Measurements from ENCODE around the gene PXDC1. TPM values are rescaled to one million over a fixed set of nuclear protein-coding genes. Genes with fewer than 3 reads are reported as not detected.

The PXDC1 gene
- polyA plus RNA-seq, 1 donor from 2014 or later, result 9.5 TPM

GRCh38 chr6:3712827-3713665 lies 38.5 kb downstream of the PXDC1 start:
- no peaks in the 10 kb centered on the region for H3K4me1 Mint-ChIP-seq
- peaks cover 0 to 3% (median 2%) of the 10 kb centered on the region in 3 donors for H3K9me3 Mint-ChIP-seq
- no peaks in the 10 kb centered on the region for H3K27me3 Mint-ChIP-seq
- no peak overlapping the region for H3K27ac Mint-ChIP-seq
- H3K4me3 Mint-ChIP-seq, result no peak overlapping the region
- H3K36me3 Mint-ChIP-seq, result peaks cover 2% of the 10 kb centered on the region

GRCh38 chr6:3711776-3712175 lies 39.7 kb downstream of the PXDC1 start:
- Mint-ChIP-seq H3K27me3 (peaks cover 2% of the 10 kb centered on the region), H3K36me3 (peaks cover 2% of the 10 kb centered on the region), H3K4me3 (no peak overlapping the region), H3K27ac (no peak overlapping the region), H3K4me1 (peaks cover 0 to 5% (median 3%) of the 10 kb centered on the region in 3 donors), H3K9me3 (peaks cover 0 to 5% (median 2%) of the 10 kb centered on the region in 3 donors)

- H3K4me1 Mint-ChIP-seq, result peaks cover 0 to 7% (median 3%) of the 10 kb centered on the region in 3 donors
- H3K27me3 Mint-ChIP-seq, result peaks cover 2% of the 10 kb centered on the region
- peaks cover 2% of the 10 kb centered on the region for H3K36me3 Mint-ChIP-seq
- no peak overlapping the region for H3K27ac Mint-ChIP-seq
- peaks cover 0 to 9% (median 5%) of the 10 kb centered on the region in 3 donors for H3K9me3 Mint-ChIP-seq
- H3K4me3 Mint-ChIP-seq, result no peak overlapping the region
Observed at GRCh38 chr6:3710403-3710802, 41.1 kb downstream of the PXDC1 start.

GRCh38 chr6:3708540-3708939 lies 43.0 kb downstream of the PXDC1 start:
- H3K27ac Mint-ChIP-seq, result no peak overlapping the region
- H3K9me3 Mint-ChIP-seq, result peaks cover 0 to 7% (median 4%) of the 10 kb centered on the region in 3 donors
- peaks cover 2% of the 10 kb centered on the region for H3K27me3 Mint-ChIP-seq
- H3K4me1 Mint-ChIP-seq, result peaks cover 0 to 7% (median 5%) of the 10 kb centered on the region in 3 donors
- H3K4me3 Mint-ChIP-seq, result no peak overlapping the region
- H3K36me3 Mint-ChIP-seq, result no peaks in the 10 kb centered on the region

- Mint-ChIP-seq H3K36me3 (no peaks in the 10 kb centered on the region), H3K4me3 (no peak overlapping the region), H3K4me1 (peaks cover 0 to 7% (median 5%) of the 10 kb centered on the region in 3 donors), H3K27ac (no peak overlapping the region), H3K9me3 (peaks cover 0 to 7% (median 4%) of the 10 kb centered on the region in 3 donors), H3K27me3 (peaks cover 2% of the 10 kb centered on the region)
Observed at GRCh38 chr6:3707751-3708412, 43.6 kb downstream of the PXDC1 start.

- Mint-ChIP-seq H3K27ac (no peak overlapping the region), H3K27me3 (peaks cover 2% of the 10 kb centered on the region), H3K36me3 (no peaks in the 10 kb centered on the region), H3K4me1 (peaks cover 0 to 7% (median 5%) of the 10 kb centered on the region in 3 donors), H3K4me3 (no peak overlapping the region), H3K9me3 (peaks cover 0 to 7% (median 4%) of the 10 kb centered on the region in 3 donors)
Observed at GRCh38 chr6:3707024-3707423, 44.5 kb downstream of the PXDC1 start.

- no peak overlapping the region for H3K27ac Mint-ChIP-seq
- H3K9me3 Mint-ChIP-seq, result peaks cover 0 to 7% (median 4%) of the 10 kb centered on the region in 3 donors
- H3K4me3 Mint-ChIP-seq, result no peak overlapping the region
- H3K27me3 Mint-ChIP-seq, result peaks cover 2% of the 10 kb centered on the region
- peaks cover 0 to 7% (median 5%) of the 10 kb centered on the region in 3 donors for H3K4me1 Mint-ChIP-seq
- H3K36me3 Mint-ChIP-seq, result no peaks in the 10 kb centered on the region
Observed at GRCh38 chr6:3706547-3706946, 45.0 kb downstream of the PXDC1 start.

GRCh38 chr6:3701631-3702030 lies 49.9 kb downstream of the PXDC1 start:
- Mint-ChIP-seq H3K27ac (no peak overlapping the region), H3K4me1 (peaks cover 0 to 2% (median 0%) of the 10 kb centered on the region in 3 donors), H3K27me3 (peaks cover 2% of the 10 kb centered on the region), H3K36me3 (peaks cover 1% of the 10 kb centered on the region), H3K4me3 (no peak overlapping the region), H3K9me3 (peaks cover 7 to 18% (median 10%) of the 10 kb centered on the region in 3 donors)

- Mint-ChIP-seq H3K27me3 (peaks cover 4% of the 10 kb centered on the region), H3K36me3 (peaks cover 1% of the 10 kb centered on the region), H3K4me1 (no peaks in the 10 kb centered on the region), H3K9me3 (peaks cover 5 to 15% (median 10%) of the 10 kb centered on the region in 3 donors), H3K27ac (no peak overlapping the region), H3K4me3 (no peak overlapping the region)
Observed at GRCh38 chr6:3699231-3699630, 52.3 kb downstream of the PXDC1 start.

- Mint-ChIP-seq H3K4me3 (no peak overlapping the region), H3K27me3 (peaks cover 6% of the 10 kb centered on the region), H3K9me3 (peaks cover 5 to 15% (median 10%) of the 10 kb centered on the region in 3 donors), H3K36me3 (peaks cover 2% of the 10 kb centered on the region), H3K27ac (no peak overlapping the region), H3K4me1 (no peaks in the 10 kb centered on the region)
Observed at GRCh38 chr6:3698021-3698420, 53.5 kb downstream of the PXDC1 start.

GRCh38 chr6:3697609-3698008 lies 53.9 kb downstream of the PXDC1 start:
- Mint-ChIP-seq H3K27ac (no peak overlapping the region), H3K4me3 (no peak overlapping the region), H3K36me3 (peaks cover 2% of the 10 kb centered on the region), H3K9me3 (peaks cover 5 to 15% (median 10%) of the 10 kb centered on the region in 3 donors), H3K4me1 (no peaks in the 10 kb centered on the region), H3K27me3 (peaks cover 6% of the 10 kb centered on the region)

- Mint-ChIP-seq H3K9me3 (peaks cover 5 to 15% (median 10%) of the 10 kb centered on the region in 3 donors), H3K36me3 (peaks cover 2% of the 10 kb centered on the region), H3K4me3 (no peak overlapping the region), H3K27ac (no peak overlapping the region), H3K4me1 (no peaks in the 10 kb centered on the region), H3K27me3 (peaks cover 6% of the 10 kb centered on the region)
Observed at GRCh38 chr6:3696525-3697088, 54.9 kb downstream of the PXDC1 start.

- Mint-ChIP-seq H3K36me3 (peaks cover 2% of the 10 kb centered on the region), H3K4me1 (no peaks in the 10 kb centered on the region), H3K4me3 (no peak overlapping the region), H3K9me3 (peaks cover 5 to 14% (median 10%) of the 10 kb centered on the region in 3 donors), H3K27me3 (peaks cover 8% of the 10 kb centered on the region), H3K27ac (no peak overlapping the region)
Observed at GRCh38 chr6:3695065-3695817, 56.3 kb downstream of the PXDC1 start.

GRCh38 chr6:3693831-3694230 lies 57.7 kb downstream of the PXDC1 start:
- no peaks in the 10 kb centered on the region for H3K4me1 Mint-ChIP-seq
- no peak overlapping the region for H3K4me3 Mint-ChIP-seq
- peaks cover 2% of the 10 kb centered on the region for H3K36me3 Mint-ChIP-seq
- H3K27ac Mint-ChIP-seq, result no peak overlapping the region
- H3K9me3 Mint-ChIP-seq, result peaks cover 1 to 7% (median 5%) of the 10 kb centered on the region in 3 donors
- H3K27me3 Mint-ChIP-seq, result peaks cover 8% of the 10 kb centered on the region

All from IgD-negative memory B cell (primary cell).